ENCODE measurements around the gene SLC26A5. TPM values are rescaled to one million over a fixed set of nuclear protein-coding genes. Genes with fewer than 3 reads are reported as not detected.
A peak's percentile ranks its signal among the peaks of the same experiment; 100 is the strongest.

SLC26A5 gene
- total RNA-seq, 8 experiments from 2014 or later: 0.13 to 1.6 (median 0.62) TPM; not detected in 4

DNA sequence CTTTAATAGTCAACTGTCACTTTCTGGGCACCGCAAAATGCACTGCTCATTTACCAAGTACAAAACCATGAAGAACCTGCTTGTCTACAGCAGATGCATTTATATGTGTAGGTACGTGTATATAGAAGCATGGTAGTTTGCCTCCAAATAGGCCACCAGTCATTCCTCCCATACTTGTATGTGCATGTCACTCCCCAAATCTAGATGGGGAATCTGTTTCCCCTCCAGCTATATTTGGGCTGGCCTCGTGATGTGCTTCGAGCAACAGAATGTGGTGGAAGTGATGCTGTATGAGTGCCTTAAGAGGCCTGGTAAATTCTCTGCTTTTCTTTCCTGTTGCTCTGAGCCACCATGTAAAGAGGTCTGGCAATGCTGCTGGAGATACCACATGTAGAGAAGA is 51.4 kb downstream of the SLC26A5 start:
- WGBS, 10 experiments: 40 to 100% (median 80%) methylated on average over 1 to 4 of the region's 4 CpGs; no CpG with 5 or more reads in 2 of the 10 experiments
- Histone ChIP-seq H3K27ac (no peak overlapping the region), H3K4me1 (replicated peaks in 1 of 2) (no peaks in the 10 kb centered on the region), H3K4me3 (no peak overlapping the region)
- in situ Hi-C loops (cut with MboI; ENCODE audit: low pct_unique_long_range_greater_than_20kb in 2 of 9, low sequenced_read_pairs in 9 of 9, unreplicated experiment in 9 of 9): no loop called here
- no peak for ATAC-seq (replicated peaks in 6 of 8)

DNA sequence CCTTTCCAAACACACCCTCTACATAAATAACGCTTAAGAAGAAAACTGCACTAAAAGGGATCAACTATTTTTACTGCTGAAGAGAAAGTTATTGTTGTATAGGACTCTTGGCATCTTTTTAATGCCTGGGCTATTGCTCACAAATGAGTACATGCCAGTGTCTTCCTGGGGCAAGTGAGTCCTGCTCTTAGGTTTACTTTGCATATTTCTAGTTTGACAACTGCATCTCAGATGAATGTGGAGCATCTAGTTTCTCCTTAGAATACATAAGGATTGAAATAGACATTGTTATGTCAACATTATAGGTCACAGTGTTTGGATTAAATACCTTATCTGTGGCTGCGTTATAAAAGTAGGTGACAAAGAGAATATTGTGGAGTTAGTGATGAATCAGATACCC is 54.0 kb downstream of the SLC26A5 start:
- 27 to 100% (median 88%) methylated on average over 1 to 2 of the region's 2 CpGs for WGBS, 10 experiments
- no peak for ATAC-seq (replicated peaks in 6 of 8)
- Histone ChIP-seq H3K27ac (no peak overlapping the region), H3K4me3 (no peak overlapping the region), H3K4me1 (replicated peaks in 1 of 2) (no peaks in the 10 kb centered on the region)
- in situ Hi-C loops (cut with MboI; ENCODE audit: low pct_unique_long_range_greater_than_20kb in 2 of 9, low sequenced_read_pairs in 9 of 9, unreplicated experiment in 9 of 9): no loop called here

DNA sequence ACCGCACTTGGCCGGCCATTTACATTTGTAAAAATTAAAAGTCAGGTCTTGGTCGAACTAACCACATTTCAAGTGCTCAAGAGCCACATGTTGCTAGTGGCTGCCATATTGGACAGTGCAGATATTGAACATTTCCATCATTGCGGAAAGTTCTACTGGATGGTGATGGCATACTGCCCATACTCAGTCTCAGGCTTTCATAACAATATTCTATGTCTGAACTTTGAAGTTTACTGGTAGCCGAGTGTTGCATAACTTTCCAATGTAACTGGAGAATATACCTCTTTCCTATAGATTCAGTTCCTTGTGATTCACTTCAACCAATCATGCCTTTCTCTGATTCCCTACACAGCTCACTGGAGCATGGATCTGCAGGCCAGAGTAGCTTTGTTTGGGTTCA is 54.9 kb downstream of the SLC26A5 start:
- in situ Hi-C loops (cut with MboI; ENCODE audit: low pct_unique_long_range_greater_than_20kb in 2 of 9, low sequenced_read_pairs in 9 of 9, unreplicated experiment in 9 of 9): no loop called here
- no peak for ATAC-seq (replicated peaks in 6 of 8)
- H3K4me1 ChIP-seq (replicated peaks in 1 of 2): no peaks in the 10 kb centered on the region
- no peak overlapping the region for H3K27ac ChIP-seq
- H3K4me3 ChIP-seq: no peak overlapping the region
- WGBS, 10 experiments: 63 to 100% (median 88%) methylated on average over 1 to 5 of the region's 5 CpGs; no CpG with 5 or more reads in 2 of the 10 experiments

DNA sequence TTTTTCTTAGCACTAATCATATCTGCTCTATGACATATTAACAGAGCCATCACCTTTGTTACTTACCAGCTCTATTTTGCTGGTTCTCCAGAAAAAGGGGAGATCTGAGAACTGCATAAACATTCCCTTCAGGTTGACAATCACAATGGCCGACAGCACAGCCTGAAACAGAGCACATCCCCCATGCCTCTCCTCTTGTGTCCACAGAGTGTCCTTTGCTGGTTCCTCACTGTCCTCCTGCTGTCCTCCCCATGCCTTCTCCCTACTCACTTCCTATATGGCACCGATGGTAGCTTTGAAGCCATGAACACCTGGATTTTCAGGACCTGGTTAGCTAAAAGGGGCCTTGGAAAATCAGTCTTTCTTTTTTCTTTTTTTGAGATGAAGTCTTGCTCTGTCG is 56.7 kb downstream of the SLC26A5 start:
- ATAC-seq (replicated peaks in 6 of 8): no peak
- in situ Hi-C loops (cut with MboI; ENCODE audit: low pct_unique_long_range_greater_than_20kb in 2 of 9, low sequenced_read_pairs in 9 of 9, unreplicated experiment in 9 of 9): no loop called here
- no peak overlapping the region for H3K27ac ChIP-seq
- 22 to 100% (median 71%) methylated on average over 1 to 3 of the region's 3 CpGs; no CpG with 5 or more reads in 3 of the 10 experiments for WGBS, 10 experiments
- H3K4me1 ChIP-seq (replicated peaks in 1 of 2): no peaks in the 10 kb centered on the region
- no peak overlapping the region for H3K4me3 ChIP-seq

DNA sequence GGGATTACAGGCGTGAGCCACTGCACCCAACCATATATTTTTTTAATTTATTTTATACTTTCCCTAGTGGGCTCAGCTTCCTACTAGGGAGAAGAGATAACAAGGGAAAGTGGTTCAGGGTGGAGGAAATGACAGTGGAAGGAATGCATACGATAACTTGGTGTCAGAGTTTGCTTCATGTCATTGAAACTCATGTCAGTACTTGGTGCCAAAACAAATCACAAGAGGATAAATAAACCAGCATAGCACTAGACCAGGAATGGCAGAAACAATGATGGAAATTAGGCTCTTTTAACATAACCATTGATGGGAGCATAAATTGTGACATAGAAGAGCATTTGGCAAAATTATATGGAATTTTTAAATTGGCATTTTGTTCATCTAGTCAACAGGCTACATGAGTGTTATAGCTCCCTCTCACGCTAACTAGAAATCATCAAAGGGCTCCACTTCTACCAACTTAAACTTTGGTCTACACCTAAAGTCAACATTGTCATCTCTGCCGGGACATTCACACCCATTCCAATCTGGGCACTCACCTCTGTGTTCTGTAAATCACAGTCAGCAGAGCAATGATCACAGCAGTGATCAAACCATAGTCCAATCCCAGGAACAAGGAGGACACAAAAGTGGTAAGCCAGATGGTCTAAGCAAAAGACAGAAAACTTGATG is 57.4 kb downstream of the SLC26A5 start:
- in situ Hi-C loops (cut with MboI; ENCODE audit: low pct_unique_long_range_greater_than_20kb in 2 of 9, low sequenced_read_pairs in 9 of 9, unreplicated experiment in 9 of 9): no loop called here
- 56 to 100% (median 93%) methylated on average over 1 to 4 of the region's 4 CpGs for WGBS, 10 experiments
- no peak overlapping the region for H3K4me3 ChIP-seq
- ATAC-seq (replicated peaks in 6 of 8): no peak
- no peaks in the 10 kb centered on the region for H3K4me1 ChIP-seq (replicated peaks in 1 of 2)
- no peak overlapping the region for H3K27ac ChIP-seq

DNA sequence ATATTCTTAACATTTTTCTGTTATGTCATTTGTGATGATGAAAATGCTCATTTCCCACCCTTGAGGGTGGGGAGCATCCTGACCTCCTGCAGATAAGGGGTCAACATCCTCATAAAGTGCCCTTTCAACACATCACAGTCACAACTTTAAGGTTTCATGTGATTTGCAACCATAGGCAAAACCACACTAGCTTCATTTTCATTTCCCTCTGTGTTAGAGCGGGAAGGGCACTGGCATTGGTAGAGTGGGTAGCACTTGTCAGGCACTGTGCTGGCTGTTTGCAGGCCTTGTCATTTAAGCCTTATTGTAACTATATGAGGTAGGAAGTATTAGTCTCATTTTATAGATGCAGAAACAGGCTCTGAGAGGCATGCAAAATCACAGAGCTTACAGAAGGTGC is 58.8 kb downstream of the SLC26A5 start:
- H3K4me3 ChIP-seq: no peak overlapping the region
- ATAC-seq (replicated peaks in 6 of 8): no peak
- in situ Hi-C loops (cut with MboI; ENCODE audit: low pct_unique_long_range_greater_than_20kb in 2 of 9, low sequenced_read_pairs in 9 of 9, unreplicated experiment in 9 of 9): no loop called here
- no peaks in the 10 kb centered on the region for H3K4me1 ChIP-seq (replicated peaks in 1 of 2)
- WGBS, 10 experiments: 57 to 100% (median 100%) methylated on average over 1 of the region's 1 CpG; no CpG with 5 or more reads in 7 of the 10 experiments
- no peak overlapping the region for H3K27ac ChIP-seq

DNA sequence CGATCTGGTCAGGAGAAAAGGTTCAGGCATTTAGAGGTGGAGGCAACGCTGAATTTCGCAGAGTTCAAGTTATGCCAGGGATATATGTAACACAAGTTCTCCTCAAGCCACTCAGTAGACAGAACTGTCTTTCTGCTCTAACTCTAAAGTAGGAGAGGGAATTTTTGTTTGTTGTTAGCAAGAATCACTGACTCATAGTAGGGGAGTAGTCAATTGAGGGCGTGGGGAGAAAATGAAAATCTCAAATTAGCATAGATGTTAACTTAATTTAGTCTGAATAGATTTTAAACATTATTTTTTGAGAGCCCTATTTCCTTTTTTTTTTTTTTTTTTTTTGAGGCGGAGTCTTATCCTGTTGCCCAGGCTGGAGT is 64.0 kb downstream of the SLC26A5 start:
- Histone ChIP-seq H3K4me1 (replicated peaks in 1 of 2) (no peaks in the 10 kb centered on the region), H3K4me3 (no peak overlapping the region), H3K27ac (no peak overlapping the region)
- in situ Hi-C loops (cut with MboI; ENCODE audit: low pct_unique_long_range_greater_than_20kb in 2 of 9, low sequenced_read_pairs in 9 of 9, unreplicated experiment in 9 of 9): no loop called here
- peak in 3 of 8 experiments; percentile 95 to 97 (median 96) for ATAC-seq (replicated peaks in 6 of 8)
- WGBS, 10 experiments: 10 to 100% (median 84%) methylated on average over 1 to 4 of the region's 5 CpGs; no CpG with 5 or more reads in 2 of the 10 experiments

DNA sequence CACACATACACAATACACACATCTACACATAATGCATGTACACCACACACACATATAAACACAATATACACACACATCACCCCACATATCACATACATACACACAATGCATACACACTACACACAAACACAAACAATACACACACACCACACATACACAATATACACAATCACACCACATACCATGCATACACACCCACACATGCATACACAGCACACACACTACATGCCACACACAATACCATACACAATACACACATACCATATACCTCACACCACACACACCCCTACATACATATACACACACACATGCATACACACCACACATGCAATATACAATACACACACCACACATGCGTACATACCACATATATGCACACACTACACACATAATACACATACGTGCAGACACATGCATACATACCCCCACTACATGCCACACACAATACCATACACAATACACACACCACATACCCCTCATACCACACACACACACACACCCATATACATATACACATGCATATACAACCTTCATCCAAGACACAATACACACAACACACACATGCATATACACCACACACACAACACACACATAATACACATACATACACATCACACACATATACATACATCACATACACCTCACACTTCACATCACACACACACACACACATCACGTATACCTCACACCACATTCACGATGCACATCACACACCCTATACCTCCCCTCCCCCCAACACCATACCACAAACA is 64.6 kb downstream of the SLC26A5 start:
- in situ Hi-C loops (cut with MboI; ENCODE audit: low pct_unique_long_range_greater_than_20kb in 2 of 9, low sequenced_read_pairs in 9 of 9, unreplicated experiment in 9 of 9): no loop called here
- WGBS, 10 experiments: 40 to 100% (median 92%) methylated on average over 1 to 3 of the region's 4 CpGs; no CpG with 5 or more reads in 1 of the 10 experiments
- ATAC-seq (replicated peaks in 6 of 8): peak in 1 of 8 experiments; percentile 32
- H3K4me3 ChIP-seq: no peak overlapping the region
- no peaks in the 10 kb centered on the region for H3K4me1 ChIP-seq (replicated peaks in 1 of 2)
- no peak overlapping the region for H3K27ac ChIP-seq

DNA sequence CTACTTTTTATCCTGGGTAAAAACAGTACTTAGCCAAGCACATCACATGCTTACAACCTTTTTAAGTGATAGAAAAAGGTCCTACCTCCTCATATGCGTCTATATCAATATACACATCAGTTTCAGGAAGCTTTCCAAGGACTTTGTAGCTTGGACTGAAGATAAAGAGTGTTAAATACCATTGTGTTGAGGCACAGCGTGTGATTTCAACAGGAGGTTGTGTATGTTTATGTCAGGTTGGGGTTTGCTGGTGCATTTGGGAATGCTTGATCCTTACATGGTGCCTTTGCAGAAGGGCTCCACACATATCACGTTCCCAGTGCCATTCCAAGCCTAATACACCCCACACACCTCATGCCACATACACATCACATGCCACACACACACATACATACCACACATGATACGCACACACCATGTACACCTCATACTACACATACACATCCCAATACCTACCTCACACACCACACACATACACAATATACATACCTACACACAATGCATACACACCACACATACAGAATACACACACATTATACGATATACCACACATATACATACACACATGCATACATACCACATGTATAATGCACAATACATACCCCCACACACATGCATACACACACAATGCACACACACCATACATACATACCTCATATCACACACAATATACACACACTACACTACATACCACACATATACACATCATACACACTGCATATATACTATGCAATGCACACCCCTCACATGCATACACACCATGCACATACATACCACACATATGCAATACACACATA is 65.4 kb downstream of the SLC26A5 start:
- no peak for ATAC-seq (replicated peaks in 6 of 8)
- H3K27ac ChIP-seq: no peak overlapping the region
- no peak overlapping the region for H3K4me3 ChIP-seq
- in situ Hi-C loops (cut with MboI; ENCODE audit: low pct_unique_long_range_greater_than_20kb in 2 of 9, low sequenced_read_pairs in 9 of 9, unreplicated experiment in 9 of 9): no loop called here
- WGBS, 10 experiments: 29 to 90% (median 59%) methylated on average over 1 to 5 of the region's 5 CpGs; no CpG with 5 or more reads in 4 of the 10 experiments
- no peaks in the 10 kb centered on the region for H3K4me1 ChIP-seq (replicated peaks in 1 of 2)

DNA sequence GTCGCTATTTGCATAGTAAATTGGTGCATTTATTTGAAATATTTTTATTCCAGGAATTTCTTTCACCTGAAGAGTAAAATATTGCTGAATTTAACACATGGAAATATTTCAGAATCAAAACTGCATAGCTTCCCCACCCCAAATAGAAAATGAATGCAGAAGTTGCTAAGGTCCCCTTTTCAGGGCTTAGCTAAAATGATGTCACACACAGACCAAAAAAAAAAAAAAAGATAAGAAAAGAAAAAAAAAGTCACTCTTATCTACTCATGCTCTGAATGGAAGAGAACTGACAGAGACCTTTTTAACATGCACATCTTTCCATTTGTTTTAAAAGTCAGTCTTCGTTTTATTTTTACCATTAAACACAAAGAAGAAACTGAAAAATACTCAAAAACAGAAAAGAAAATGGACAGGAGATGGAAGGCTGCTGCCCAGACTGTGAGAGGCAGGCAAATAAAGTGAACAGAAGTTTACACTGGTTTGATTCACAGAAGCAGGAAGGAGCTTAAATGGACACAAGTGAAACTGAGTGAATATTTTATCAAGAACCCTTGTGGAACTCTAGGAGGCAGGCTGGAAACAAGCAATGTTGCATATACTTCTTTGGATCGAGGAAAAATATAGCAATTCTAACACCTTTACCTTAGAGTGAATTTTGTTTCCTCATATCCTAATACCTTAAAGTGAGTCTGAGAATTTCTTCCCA is 66.6 kb downstream of the SLC26A5 start:
- 0 to 69% (median 50%) methylated on average over 1 to 3 of the region's 3 CpGs; no CpG with 5 or more reads in 1 of the 10 experiments for WGBS, 10 experiments
- no peak overlapping the region for H3K4me3 ChIP-seq
- in situ Hi-C loops (cut with MboI; ENCODE audit: low pct_unique_long_range_greater_than_20kb in 2 of 9, low sequenced_read_pairs in 9 of 9, unreplicated experiment in 9 of 9): no loop called here
- H3K4me1 ChIP-seq (replicated peaks in 1 of 2): no peaks in the 10 kb centered on the region
- H3K27ac ChIP-seq: no peak overlapping the region
- ATAC-seq (replicated peaks in 6 of 8): peak in 2 of 8 experiments; percentile 8 to 13

DNA sequence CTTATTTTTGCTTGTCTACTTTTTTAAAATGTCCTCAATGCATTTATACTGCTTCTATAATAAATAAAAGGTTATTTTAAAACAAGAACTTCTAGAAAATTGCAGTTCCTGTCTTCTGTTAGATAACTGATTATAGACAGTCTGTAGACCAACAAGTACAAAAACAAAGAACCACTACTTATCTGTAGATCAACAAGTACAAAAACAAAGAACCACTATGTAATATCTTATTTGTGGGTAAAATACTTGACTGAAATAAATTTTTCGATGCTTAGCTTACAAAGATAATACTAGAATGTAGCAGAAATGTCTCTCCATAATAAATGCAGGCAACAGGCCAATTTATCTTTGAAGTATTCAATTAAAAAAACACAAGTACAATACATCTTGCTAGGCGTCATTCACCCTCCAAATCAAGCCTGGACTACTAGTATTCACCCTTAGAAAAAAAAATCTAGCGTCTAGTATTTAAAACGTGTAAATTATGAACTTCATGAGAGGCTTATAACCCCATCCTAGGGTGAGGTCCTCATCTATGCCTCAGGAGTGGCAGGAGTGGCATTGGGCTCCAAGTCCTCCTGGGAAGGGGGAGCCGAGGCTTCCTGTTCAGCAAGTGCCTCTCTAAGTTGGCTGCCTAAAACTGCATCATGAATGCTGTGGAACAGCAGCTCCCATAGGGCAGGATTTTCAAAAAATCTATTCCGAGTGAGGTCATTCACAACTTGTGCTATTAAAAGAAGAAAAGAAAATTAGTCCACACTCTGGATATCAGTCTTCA is 72.0 kb downstream of the SLC26A5 start:
- ATAC-seq (replicated peaks in 6 of 8): peak in 1 of 8 experiments; percentile 52

DNA sequence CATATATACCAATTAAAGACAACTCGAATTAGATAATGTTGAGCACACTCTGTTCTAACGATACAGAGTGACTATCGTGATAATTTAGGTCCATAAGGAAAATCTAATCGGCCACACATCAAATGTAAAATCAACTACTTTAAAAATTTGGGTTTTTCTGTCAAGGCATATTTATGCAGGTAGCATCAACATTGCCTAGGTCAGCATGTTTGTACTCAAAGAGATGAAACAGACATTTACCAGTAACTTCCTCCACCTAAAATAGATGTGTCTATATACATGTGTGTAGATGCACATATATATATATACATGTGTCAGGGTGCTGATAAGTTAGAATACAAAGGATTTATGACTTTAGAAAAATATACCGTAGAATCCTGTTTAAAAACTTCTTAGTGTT is 76.6 kb downstream of the SLC26A5 start:
- 77 to 100% (median 93%) methylated on average over 1 to 5 of the region's 5 CpGs for WGBS, 10 experiments

More for the DNA sequence above, 72.0 kb downstream of the SLC26A5 start:
- no peak overlapping the region for H3K27ac ChIP-seq
- no peaks in the 10 kb centered on the region for H3K4me1 ChIP-seq (replicated peaks in 1 of 2)
- no peak overlapping the region for H3K4me3 ChIP-seq
- 27 to 81% (median 62%) methylated on average over 3 to 6 of the region's 6 CpGs; no CpG with 5 or more reads in 1 of the 10 experiments for WGBS, 10 experiments
- in situ Hi-C loops (cut with MboI; ENCODE audit: low pct_unique_long_range_greater_than_20kb in 2 of 9, low sequenced_read_pairs in 9 of 9, unreplicated experiment in 9 of 9): no loop called here

More for the DNA sequence above, 76.6 kb downstream of the SLC26A5 start:
- no peak for ATAC-seq (replicated peaks in 6 of 8)
- Histone ChIP-seq H3K4me3 (no peak overlapping the region), H3K4me1 (replicated peaks in 1 of 2) (no peaks in the 10 kb centered on the region), H3K27ac (no peak overlapping the region)
- in situ Hi-C loops (cut with MboI; ENCODE audit: low pct_unique_long_range_greater_than_20kb in 2 of 9, low sequenced_read_pairs in 9 of 9, unreplicated experiment in 9 of 9): no loop called here

Measured in motor neuron (in vitro differentiated cells).